SK-N-SH treated with all-trans-retinoic acid at 6 μM for 48 hours (cell line): Measurements from ENCODE around the gene FBXO42.

Experiments
- ATAC-seq: fragments of 200-7000 bp; cut with Tn5 transposase; 3 replicates; pipeline ENCODE4 v1.9.1; 2020; ENCODE audit warnings: mild to moderate bottlenecking, moderate library complexity
- ARNTL ChIP-seq: fragments of 450-650 bp; formaldehyde crosslinking; IDR thresholded peaks from 2 replicates; pipeline ENCODE4 v1.5.0; 2020; ENCODE audit warnings: low read depth, mild to moderate bottlenecking, moderate library complexity, borderline replicate concordance
- BACH2 ChIP-seq: fragments of 250-450 bp; sonication (Bioruptor Pico); IDR thresholded peaks from 2 replicates; pipeline ENCODE4 v1.9.0; 2021; ENCODE audit warnings: mild to moderate bottlenecking, borderline replicate concordance
- CSDC2 ChIP-seq: fragments of 250-450 bp; sonication (Bioruptor Pico); IDR thresholded peaks from 2 replicates; pipeline ENCODE4 v1.5.0; 2020; ENCODE audit warnings: mild to moderate bottlenecking, moderate library complexity
- ESRRG ChIP-seq: fragments of 250-450 bp; sonication (Bioruptor Pico); IDR thresholded peaks from 2 replicates; pipeline ENCODE4 v1.6.1; 2021; ENCODE audit warnings: mild to moderate bottlenecking
- GLIS3 ChIP-seq: fragments of 250-450 bp; sonication (Bioruptor Pico); IDR thresholded peaks from 2 replicates; pipeline ENCODE4 v1.5.0; 2020; ENCODE audit warnings: mild to moderate bottlenecking, moderate library complexity
- OSR1 ChIP-seq: fragments of 250-450 bp; sonication (Bioruptor Pico); IDR thresholded peaks from 2 replicates; pipeline ENCODE4 v1.8.0; 2022; ENCODE audit warnings: moderate library complexity, mild to moderate bottlenecking, inconsistent platforms
- RARB ChIP-seq: fragments of 250-450 bp; sonication (Bioruptor Pico); IDR thresholded peaks from 2 replicates; pipeline ENCODE4 v1.8.0; 2021; ENCODE audit warnings: mild to moderate bottlenecking, moderate library complexity
- SNAI2 ChIP-seq: fragments of 250-450 bp; sonication (Bioruptor Pico); IDR thresholded peaks from 2 replicates; pipeline ENCODE4 v1.5.0; 2020; ENCODE audit warnings: mild to moderate bottlenecking, moderate library complexity
- TCF4 ChIP-seq: fragments of 250-450 bp; sonication (Bioruptor Pico); IDR thresholded peaks from 2 replicates; pipeline ENCODE4 v1.8.0; 2021; ENCODE audit warnings: mild to moderate bottlenecking, moderate library complexity, borderline replicate concordance
- TOX ChIP-seq: fragments of 250-450 bp; sonication (Bioruptor Pico); IDR thresholded peaks from 2 replicates; pipeline ENCODE4 v1.8.0; 2021; ENCODE audit warnings: mild to moderate bottlenecking, moderate library complexity, borderline replicate concordance
- ZFP3 ChIP-seq: fragments of 250-450 bp; sonication (Bioruptor Pico); IDR thresholded peaks from 2 replicates; pipeline ENCODE4 v1.5.0; 2020; ENCODE audit warnings: mild to moderate bottlenecking, moderate library complexity
- ZFP30 ChIP-seq: fragments of 450-650 bp; formaldehyde crosslinking; IDR thresholded peaks from 2 replicates; pipeline ENCODE4 v1.5.0; 2022; ENCODE audit warnings: mild to moderate bottlenecking, moderate library complexity
- ZNF565 ChIP-seq: fragments of 450-650 bp; formaldehyde crosslinking; conservative IDR thresholded peaks from 2 replicates; pipeline ENCODE4 v1.5.0; 2020; ENCODE audit warnings: low read depth, mild to moderate bottlenecking, moderate library complexity
- ZNF70 ChIP-seq: fragments of 450-650 bp; formaldehyde crosslinking; IDR thresholded peaks from 2 replicates; pipeline ENCODE4 v1.5.0; 2020; ENCODE audit warnings: mild to moderate bottlenecking, moderate library complexity
- ZNF8 ChIP-seq: fragments of 450-650 bp; formaldehyde crosslinking; IDR thresholded peaks from 2 replicates; pipeline ENCODE4 v1.5.0; 2020; ENCODE audit warnings: mild to moderate bottlenecking, moderate library complexity
- TF ChIP-seq, protein P1 (sequence below): fragments of 250-450 bp; sonication (Bioruptor Pico); IDR thresholded peaks from 2 replicates; pipeline ENCODE4 v1.5.0; 2020; ENCODE audit warnings: mild to moderate bottlenecking, moderate library complexity
- TF ChIP-seq, protein P2 (sequence below): fragments of 250-450 bp; sonication (Bioruptor Pico); IDR thresholded peaks from 2 replicates; pipeline ENCODE4 v1.5.1; 2021; ENCODE audit warnings: mild to moderate bottlenecking, moderate library complexity
- TF ChIP-seq, protein P3 (sequence below): fragments of 250-450 bp; sonication (Bioruptor Pico); IDR thresholded peaks from 2 replicates; pipeline ENCODE4 v1.8.0; 2021; ENCODE audit warnings: low read depth, mild to moderate bottlenecking, moderate library complexity, borderline replicate concordance
- TF ChIP-seq, protein P4 (sequence below): fragments of 250-450 bp; sonication (Bioruptor Pico); IDR thresholded peaks from 2 replicates; pipeline ENCODE4 v1.8.0; 2020; ENCODE audit warnings: mild to moderate bottlenecking, moderate library complexity, borderline replicate concordance
- TF ChIP-seq, protein P5 (sequence below): fragments of 250-450 bp; sonication (Bioruptor Pico); IDR thresholded peaks from 2 replicates; pipeline ENCODE4 v1.5.1; 2020; ENCODE audit warnings: low read depth, mild to moderate bottlenecking, moderate library complexity

Gene FBXO42

DNA sequence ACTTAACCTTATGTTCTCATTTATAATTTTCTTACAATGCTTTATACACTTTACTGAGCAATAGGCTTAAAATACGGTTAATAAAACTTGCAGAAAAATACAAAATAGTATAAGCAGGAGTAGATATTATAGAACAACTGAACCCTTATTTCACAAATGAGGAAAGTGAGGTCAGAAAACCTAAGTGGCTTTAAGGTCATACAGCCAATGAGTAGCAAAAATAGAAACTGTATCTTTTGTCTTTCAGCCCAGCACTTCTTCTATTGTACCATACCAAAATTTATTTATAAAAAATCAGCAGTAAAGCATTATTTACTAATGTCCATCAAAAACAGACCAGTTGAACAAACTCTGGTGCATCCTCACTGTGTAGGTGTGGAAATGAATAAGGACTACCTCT, 11.6 kb downstream of the FBXO42 start:
- TF ChIP-seq TCF4 (CRISPR knock-in tag), result no peak
- no peak for TF ChIP-seq ZFP3 (CRISPR knock-in tag)
- TF ChIP-seq, protein P1, sequence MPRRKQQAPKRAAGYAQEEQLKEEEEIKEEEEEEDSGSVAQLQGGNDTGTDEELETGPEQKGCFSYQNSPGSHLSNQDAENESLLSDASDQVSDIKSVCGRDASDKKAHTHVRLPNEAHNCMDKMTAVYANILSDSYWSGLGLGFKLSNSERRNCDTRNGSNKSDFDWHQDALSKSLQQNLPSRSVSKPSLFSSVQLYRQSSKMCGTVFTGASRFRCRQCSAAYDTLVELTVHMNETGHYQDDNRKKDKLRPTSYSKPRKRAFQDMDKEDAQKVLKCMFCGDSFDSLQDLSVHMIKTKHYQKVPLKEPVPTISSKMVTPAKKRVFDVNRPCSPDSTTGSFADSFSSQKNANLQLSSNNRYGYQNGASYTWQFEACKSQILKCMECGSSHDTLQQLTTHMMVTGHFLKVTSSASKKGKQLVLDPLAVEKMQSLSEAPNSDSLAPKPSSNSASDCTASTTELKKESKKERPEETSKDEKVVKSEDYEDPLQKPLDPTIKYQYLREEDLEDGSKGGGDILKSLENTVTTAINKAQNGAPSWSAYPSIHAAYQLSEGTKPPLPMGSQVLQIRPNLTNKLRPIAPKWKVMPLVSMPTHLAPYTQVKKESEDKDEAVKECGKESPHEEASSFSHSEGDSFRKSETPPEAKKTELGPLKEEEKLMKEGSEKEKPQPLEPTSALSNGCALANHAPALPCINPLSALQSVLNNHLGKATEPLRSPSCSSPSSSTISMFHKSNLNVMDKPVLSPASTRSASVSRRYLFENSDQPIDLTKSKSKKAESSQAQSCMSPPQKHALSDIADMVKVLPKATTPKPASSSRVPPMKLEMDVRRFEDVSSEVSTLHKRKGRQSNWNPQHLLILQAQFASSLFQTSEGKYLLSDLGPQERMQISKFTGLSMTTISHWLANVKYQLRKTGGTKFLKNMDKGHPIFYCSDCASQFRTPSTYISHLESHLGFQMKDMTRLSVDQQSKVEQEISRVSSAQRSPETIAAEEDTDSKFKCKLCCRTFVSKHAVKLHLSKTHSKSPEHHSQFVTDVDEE (CRISPR knock-in tag), result no peak
- TF ChIP-seq, protein P2, sequence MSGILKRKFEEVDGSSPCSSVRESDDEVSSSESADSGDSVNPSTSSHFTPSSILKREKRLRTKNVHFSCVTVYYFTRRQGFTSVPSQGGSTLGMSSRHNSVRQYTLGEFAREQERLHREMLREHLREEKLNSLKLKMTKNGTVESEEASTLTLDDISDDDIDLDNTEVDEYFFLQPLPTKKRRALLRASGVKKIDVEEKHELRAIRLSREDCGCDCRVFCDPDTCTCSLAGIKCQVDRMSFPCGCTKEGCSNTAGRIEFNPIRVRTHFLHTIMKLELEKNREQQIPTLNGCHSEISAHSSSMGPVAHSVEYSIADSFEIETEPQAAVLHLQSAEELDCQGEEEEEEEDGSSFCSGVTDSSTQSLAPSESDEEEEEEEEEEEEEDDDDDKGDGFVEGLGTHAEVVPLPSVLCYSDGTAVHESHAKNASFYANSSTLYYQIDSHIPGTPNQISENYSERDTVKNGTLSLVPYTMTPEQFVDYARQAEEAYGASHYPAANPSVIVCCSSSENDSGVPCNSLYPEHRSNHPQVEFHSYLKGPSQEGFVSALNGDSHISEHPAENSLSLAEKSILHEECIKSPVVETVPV (CRISPR knock-in tag), result no peak
- TF ChIP-seq ZNF8, result no peak
- TF ChIP-seq TOX (CRISPR knock-in tag), result no peak
- TF ChIP-seq, protein P3, sequence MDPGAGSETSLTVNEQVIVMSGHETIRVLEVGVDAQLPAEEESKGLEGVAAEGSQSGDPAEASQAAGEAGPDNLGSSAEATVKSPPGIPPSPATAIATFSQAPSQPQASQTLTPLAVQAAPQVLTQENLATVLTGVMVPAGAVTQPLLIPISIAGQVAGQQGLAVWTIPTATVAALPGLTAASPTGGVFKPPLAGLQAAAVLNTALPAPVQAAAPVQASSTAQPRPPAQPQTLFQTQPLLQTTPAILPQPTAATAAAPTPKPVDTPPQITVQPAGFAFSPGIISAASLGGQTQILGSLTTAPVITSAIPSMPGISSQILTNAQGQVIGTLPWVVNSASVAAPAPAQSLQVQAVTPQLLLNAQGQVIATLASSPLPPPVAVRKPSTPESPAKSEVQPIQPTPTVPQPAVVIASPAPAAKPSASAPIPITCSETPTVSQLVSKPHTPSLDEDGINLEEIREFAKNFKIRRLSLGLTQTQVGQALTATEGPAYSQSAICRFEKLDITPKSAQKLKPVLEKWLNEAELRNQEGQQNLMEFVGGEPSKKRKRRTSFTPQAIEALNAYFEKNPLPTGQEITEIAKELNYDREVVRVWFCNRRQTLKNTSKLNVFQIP (CRISPR knock-in tag), result no peak
- TF ChIP-seq RARB, result no peak
- TF ChIP-seq SNAI2 (CRISPR knock-in tag), result no peak
- TF ChIP-seq OSR1 (CRISPR knock-in tag), result no peak
- no peak for TF ChIP-seq CSDC2 (CRISPR knock-in tag)
- TF ChIP-seq ARNTL, result no peak
- TF ChIP-seq BACH2, result no peak
- TF ChIP-seq ZNF565 (CRISPR knock-in tag), result no peak
- TF ChIP-seq, protein P4, sequence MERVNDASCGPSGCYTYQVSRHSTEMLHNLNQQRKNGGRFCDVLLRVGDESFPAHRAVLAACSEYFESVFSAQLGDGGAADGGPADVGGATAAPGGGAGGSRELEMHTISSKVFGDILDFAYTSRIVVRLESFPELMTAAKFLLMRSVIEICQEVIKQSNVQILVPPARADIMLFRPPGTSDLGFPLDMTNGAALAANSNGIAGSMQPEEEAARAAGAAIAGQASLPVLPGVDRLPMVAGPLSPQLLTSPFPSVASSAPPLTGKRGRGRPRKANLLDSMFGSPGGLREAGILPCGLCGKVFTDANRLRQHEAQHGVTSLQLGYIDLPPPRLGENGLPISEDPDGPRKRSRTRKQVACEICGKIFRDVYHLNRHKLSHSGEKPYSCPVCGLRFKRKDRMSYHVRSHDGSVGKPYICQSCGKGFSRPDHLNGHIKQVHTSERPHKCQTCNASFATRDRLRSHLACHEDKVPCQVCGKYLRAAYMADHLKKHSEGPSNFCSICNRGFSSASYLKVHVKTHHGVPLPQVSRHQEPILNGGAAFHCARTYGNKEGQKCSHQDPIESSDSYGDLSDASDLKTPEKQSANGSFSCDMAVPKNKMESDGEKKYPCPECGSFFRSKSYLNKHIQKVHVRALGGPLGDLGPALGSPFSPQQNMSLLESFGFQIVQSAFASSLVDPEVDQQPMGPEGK (CRISPR knock-in tag), result no peak
- TF ChIP-seq ESRRG, result no peak
- TF ChIP-seq ZFP30, result no peak
- TF ChIP-seq, protein P5, sequence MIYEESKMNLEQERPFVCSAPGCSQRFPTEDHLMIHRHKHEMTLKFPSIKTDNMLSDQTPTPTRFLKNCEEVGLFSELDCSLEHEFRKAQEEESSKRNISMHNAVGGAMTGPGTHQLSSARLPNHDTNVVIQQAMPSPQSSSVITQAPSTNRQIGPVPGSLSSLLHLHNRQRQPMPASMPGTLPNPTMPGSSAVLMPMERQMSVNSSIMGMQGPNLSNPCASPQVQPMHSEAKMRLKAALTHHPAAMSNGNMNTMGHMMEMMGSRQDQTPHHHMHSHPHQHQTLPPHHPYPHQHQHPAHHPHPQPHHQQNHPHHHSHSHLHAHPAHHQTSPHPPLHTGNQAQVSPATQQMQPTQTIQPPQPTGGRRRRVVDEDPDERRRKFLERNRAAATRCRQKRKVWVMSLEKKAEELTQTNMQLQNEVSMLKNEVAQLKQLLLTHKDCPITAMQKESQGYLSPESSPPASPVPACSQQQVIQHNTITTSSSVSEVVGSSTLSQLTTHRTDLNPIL (CRISPR knock-in tag), result no peak
- TF ChIP-seq ZNF70 (CRISPR knock-in tag), result no peak
- TF ChIP-seq GLIS3 (CRISPR knock-in tag), result no peak

DNA sequence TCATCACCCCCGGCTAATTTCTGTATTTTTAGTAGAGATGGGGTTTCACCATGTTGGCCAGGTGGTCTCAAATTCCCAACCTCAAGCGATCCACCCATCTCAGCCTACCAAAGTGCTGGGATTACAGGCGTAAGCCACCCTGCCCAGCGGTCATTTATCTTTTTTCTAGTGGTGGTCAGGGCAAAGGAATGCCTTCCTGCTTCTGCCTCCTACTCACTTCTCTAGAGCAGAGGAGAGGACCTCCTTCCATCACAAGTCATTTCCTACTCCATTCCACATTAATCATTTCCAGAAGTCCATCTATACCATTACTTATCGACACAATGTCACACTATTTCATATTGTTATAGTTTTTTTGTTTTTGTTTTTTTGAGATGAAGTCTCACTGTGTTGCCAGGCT, 13.3 kb downstream of the FBXO42 start:
- TF ChIP-seq RARB (no peak), SNAI2 (CRISPR knock-in tag) (no peak), GLIS3 (CRISPR knock-in tag) (no peak), ARNTL (no peak), ZNF70 (CRISPR knock-in tag) (no peak), BACH2 (no peak)
- TF ChIP-seq, protein P2 (CRISPR knock-in tag), result no peak
- TF ChIP-seq, protein P1 (CRISPR knock-in tag), result no peak
- TF ChIP-seq, protein P3 (CRISPR knock-in tag), result no peak
- ATAC-seq, result peak; percentile 38; the same call in 2 of the 3 replicates

More for the DNA sequence above, 11.6 kb downstream of the FBXO42 start:
- ATAC-seq, result no peak
